A549 treated with ZK216348 at 1 μM for 4 hours (cell line): ENCODE data around the gene LRRTM2. TPM values are rescaled to one million over a fixed set of nuclear protein-coding genes. Genes with fewer than 3 reads are reported as not detected.

Experiments
- total RNA-seq: library from RNA; stranded (reverse); fragments of 200-300 nt; extraction: Qiagen RNA extraction; gene quantifications from 5 replicates; pipeline ENCODE4 v1.2.3, GENCODE V29; 2022; ENCODE audit warnings: low read depth

The LRRTM2 gene
- not detected in 5 replicates for total RNA-seq

GRCh38 chr5:138874771-138875551 is at the start of gene LRRTM2:
LRRTM2 (minus strand) TSS chr5:138875335; CDS start chr5:138874911, 424 bp downstream.

Other genes with a start within 250 kb of the LRRTM2 start
- 182 to 215 TPM (median 194 TPM) in 5 replicates for gene CTNNA1, start 121.9 kb downstream of the LRRTM2 start, total RNA-seq